Activated CD8-positive, alpha-beta memory T cell treated with anti-CD3 and anti-CD28 coated beads, Interleukin-2, amount 50 U/mL, for 1 hour (primary cell): ENCODE measurements around the gene TMEM181.
A peak's percentile ranks its signal among the peaks of the same experiment; 100 is the strongest.
"Not testable (repeated sequence)": the region's sequence is repeated elsewhere in the genome, so short reads cannot be mapped to it uniquely, and the experiment has no call there.

Experiments
- DNase-seq: peaks from one replicate; pipeline ENCODE4 v3.0.0-alpha.2; 2020; ENCODE audit errors: extremely low read depth

Gene TMEM181

GRCh38 chr6:158559895-158560835 lies at the start of gene TMEM181:
Gene TMEM181, plus strand, starts transcription at chr6:158560091. Its CDS starts 134 bp downstream, at chr6:158560225.
- peak; percentile 36 for DNase-seq

- DNase-seq = no peak
Observed at GRCh38 chr6:158512809-158513208, 47.1 kb upstream of the TMEM181 start.

- DNase-seq = no peak
Observed at GRCh38 chr6:158514176-158514575, 45.7 kb upstream of the TMEM181 start.

- no peak for DNase-seq
Observed at GRCh38 chr6:158514991-158515390, 44.9 kb upstream of the TMEM181 start.

- DNase-seq = no peak
Observed at GRCh38 chr6:158516098-158516497, 43.8 kb upstream of the TMEM181 start.

- no peak for DNase-seq
Observed at GRCh38 chr6:158517038-158517437, 42.9 kb upstream of the TMEM181 start.

GRCh38 chr6:158517581-158517980 lies 42.3 kb upstream of the TMEM181 start:
- no peak for DNase-seq

- DNase-seq = no peak
Observed at GRCh38 chr6:158518191-158519127, 41.4 kb upstream of the TMEM181 start.

GRCh38 chr6:158519300-158519699 lies 40.6 kb upstream of the TMEM181 start:
- DNase-seq = no peak

GRCh38 chr6:158519761-158520160 lies 40.1 kb upstream of the TMEM181 start:
- no peak for DNase-seq

GRCh38 chr6:158520975-158521374 lies 38.9 kb upstream of the TMEM181 start:
- DNase-seq = not testable (repeated sequence)

GRCh38 chr6:158521759-158522158 lies 38.1 kb upstream of the TMEM181 start:
- DNase-seq = no peak

- DNase-seq = no peak
Observed at GRCh38 chr6:158522616-158523015, 37.3 kb upstream of the TMEM181 start.

- DNase-seq = no peak
Observed at GRCh38 chr6:158524311-158524710, 35.6 kb upstream of the TMEM181 start.

- not testable (repeated sequence) for DNase-seq
Observed at GRCh38 chr6:158527858-158528257, 32.0 kb upstream of the TMEM181 start.

GRCh38 chr6:158528826-158529225 lies 31.1 kb upstream of the TMEM181 start:
- DNase-seq = no peak

- DNase-seq = no peak
Observed at GRCh38 chr6:158529629-158530028, 30.3 kb upstream of the TMEM181 start.

GRCh38 chr6:158531566-158531965 lies 28.3 kb upstream of the TMEM181 start:
- no peak for DNase-seq

- no peak for DNase-seq
Observed at GRCh38 chr6:158531970-158532369, 27.9 kb upstream of the TMEM181 start.

- no peak for DNase-seq
Observed at GRCh38 chr6:158536084-158536890, 23.6 kb upstream of the TMEM181 start.
